22Rv1 (cell line): Measurements from ENCODE around the gene GZMM.

ENCODE experiments used
- H3K27ac ChIP-seq: fragments of 450-650 bp; 2 replicates; pipeline ENCODE4 v1.5.1; 2017
- CTCF ChIP-seq: fragments of 450-650 bp; IDR thresholded peaks from 2 replicates; pipeline ENCODE4 v1.5.1; 2017; ENCODE audit warnings: mild to moderate bottlenecking
- ZFX ChIP-seq: fragments of 450-650 bp; IDR thresholded peaks from 2 replicates; pipeline ENCODE4 v1.6.1; 2017; ENCODE audit warnings: antibody characterized with exemption, borderline replicate concordance

The GZMM gene

GRCh38 chr19:543910-544608, at the start of gene GZMM:
Gene GZMM (plus strand): TSS chr19:544053. CDS start chr19:544072, 19 bp downstream.
- TF ChIP-seq ZFX (no peak), CTCF (no peak)

GRCh38 chr19:494171-495080, 49.4 kb upstream of the GZMM start:
- no peak for TF ChIP-seq CTCF
- TF ChIP-seq ZFX, result no peak
- no peak overlapping the region for H3K27ac ChIP-seq

More at GRCh38 chr19:543910-544608, at the start of gene GZMM:
- no peak within 1 kb of the TSS for H3K27ac ChIP-seq

- H3K27ac ChIP-seq, result no peak overlapping the region
- TF ChIP-seq ZFX, result no peak
- no peak for TF ChIP-seq CTCF
Observed at GRCh38 chr19:495081-495401, 48.8 kb upstream of the GZMM start.

GRCh38 chr19:495402-496111, 48.3 kb upstream of the GZMM start:
- TF ChIP-seq CTCF, result peak; percentile 94
- TF ChIP-seq ZFX, result no peak
- H3K27ac ChIP-seq, result no peak overlapping the region

GRCh38 chr19:496112-496665, 47.7 kb upstream of the GZMM start, which contains the start of gene MADCAM1:
Gene MADCAM1 (plus strand): TSS chr19:496486. CDS start chr19:496500, 14 bp downstream.
- TF ChIP-seq ZFX (no peak), CTCF (no peak)
- no peak within 1 kb of the TSS for H3K27ac ChIP-seq

- TF ChIP-seq ZFX (no peak), CTCF (no peak)
- H3K27ac ChIP-seq, result no peak overlapping the region
Observed at GRCh38 chr19:496986-497385, 46.9 kb upstream of the GZMM start.
